Heart left ventricle (tissue), 13 donors: ENCODE results near the gene KRT72.

Source experiments
- CTCF ChIP-seq, 12 donors: fragments of 200-600 bp; sonication (generic) in 4 of 12; IDR thresholded peaks; one replicate each; pipeline versions ENCODE4 v1.5.0 to v1.8.0; 2018 to 2022; ENCODE audit warnings: antibody characterized with exemption in 12 of 12, mild to moderate bottlenecking in 5 of 12
- POLR2A ChIP-seq, 2 donors: fragments of 450-650 bp; IDR thresholded peaks; one replicate each; pipeline ENCODE4 v1.6.1; 2017; ENCODE audit warnings: antibody characterized with exemption in 2 of 2, mild to moderate bottlenecking in 2 of 2, moderate library complexity in 2 of 2
- donor health status: ischemic (EF 13 %, LVEDD 7.1; RV severe dilation, severe dysfunction).
- donor health status: DM: no; HTN: yes; CAD: no.
- donor health status: DM: no; HTN: no; CAD: no.
- donor health status: ischemic (EF 25% LVEDD 6.9; RV normal size, moderate dysfunction).
- donor health status: ischemic (EF 25% LVEDD 5.7; RV mildly dilated, moderate dysfunction).
- donor health status: ischemic (EF 35%, LVEDD 5.7; RV mildly dilated, moderate dysfunction).
- donor health status: nonischemic (EF 11% LVEDD 7.7; RV severe dilation, severe dysfunction).
- donor health status: DM: yes; HTN: yes; CAD: no.
- donor health status: PGD.
- donor health status: ischemic (EF 29% LVEDD 5.4; RV normal size, mild dysfunction).
- donor health status: nonischemic (EF 23%, LVEDD 6.1; RV moderate dilation, normal function).

GRCh38 chr12:52629281-52630007, 28.2 kb upstream of the KRT72 start:
- TF ChIP-seq CTCF (IDR thresholded peaks at IDR 0.05) (no peak), POLR2A (IDR thresholded peaks at IDR 0.05) (no peak)
